SK-N-SH treated with all-trans-retinoic acid at 6 μM for 48 hours (cell line): ENCODE results near the gene UGT1A5.

Source experiments
- ATAC-seq: fragments of 200-7000 bp; cut with Tn5 transposase; 3 replicates; pipeline ENCODE4 v1.9.1; 2020; ENCODE audit warnings: mild to moderate bottlenecking, moderate library complexity
- CREB5 ChIP-seq: fragments of 250-450 bp; sonication (Bioruptor Pico); IDR thresholded peaks from 2 replicates; pipeline ENCODE4 v1.5.1; 2020; ENCODE audit warnings: low read depth, mild to moderate bottlenecking, moderate library complexity
- CSDC2 ChIP-seq: fragments of 250-450 bp; sonication (Bioruptor Pico); IDR thresholded peaks from 2 replicates; pipeline ENCODE4 v1.5.0; 2020; ENCODE audit warnings: mild to moderate bottlenecking, moderate library complexity
- CSRNP3 ChIP-seq: fragments of 250-450 bp; sonication (Bioruptor Pico); IDR thresholded peaks from 2 replicates; pipeline ENCODE4 v1.5.1; 2021; ENCODE audit warnings: mild to moderate bottlenecking, moderate library complexity
- GLIS3 ChIP-seq: fragments of 250-450 bp; sonication (Bioruptor Pico); IDR thresholded peaks from 2 replicates; pipeline ENCODE4 v1.5.0; 2020; ENCODE audit warnings: mild to moderate bottlenecking, moderate library complexity
- ISL1 ChIP-seq: fragments of 250-450 bp; sonication (Bioruptor Pico); IDR thresholded peaks from 2 replicates; pipeline ENCODE4 v2.1.2; 2022; ENCODE audit warnings: mild to moderate bottlenecking, moderate library complexity
- OSR1 ChIP-seq: fragments of 250-450 bp; sonication (Bioruptor Pico); IDR thresholded peaks from 2 replicates; pipeline ENCODE4 v1.8.0; 2022; ENCODE audit warnings: moderate library complexity, mild to moderate bottlenecking, inconsistent platforms
- PATZ1 ChIP-seq: fragments of 250-450 bp; sonication (Bioruptor Pico); IDR thresholded peaks from 2 replicates; pipeline ENCODE4 v1.8.0; 2020; ENCODE audit warnings: mild to moderate bottlenecking, moderate library complexity, borderline replicate concordance
- POU6F1 ChIP-seq: fragments of 250-450 bp; sonication (Bioruptor Pico); IDR thresholded peaks from 2 replicates; pipeline ENCODE4 v1.8.0; 2021; ENCODE audit warnings: low read depth, mild to moderate bottlenecking, moderate library complexity, borderline replicate concordance
- PPARA ChIP-seq: fragments of 250-450 bp; sonication (Bioruptor Pico); IDR thresholded peaks from 2 replicates; pipeline ENCODE4 v1.5.0; 2020; ENCODE audit warnings: mild to moderate bottlenecking, borderline replicate concordance
- RARB ChIP-seq: fragments of 250-450 bp; sonication (Bioruptor Pico); IDR thresholded peaks from 2 replicates; pipeline ENCODE4 v1.8.0; 2021; ENCODE audit warnings: mild to moderate bottlenecking, moderate library complexity
- SNAI2 ChIP-seq: fragments of 250-450 bp; sonication (Bioruptor Pico); IDR thresholded peaks from 2 replicates; pipeline ENCODE4 v1.5.0; 2020; ENCODE audit warnings: mild to moderate bottlenecking, moderate library complexity
- TCF4 ChIP-seq: fragments of 250-450 bp; sonication (Bioruptor Pico); IDR thresholded peaks from 2 replicates; pipeline ENCODE4 v1.8.0; 2021; ENCODE audit warnings: mild to moderate bottlenecking, moderate library complexity, borderline replicate concordance
- TOX ChIP-seq: fragments of 250-450 bp; sonication (Bioruptor Pico); IDR thresholded peaks from 2 replicates; pipeline ENCODE4 v1.8.0; 2021; ENCODE audit warnings: mild to moderate bottlenecking, moderate library complexity, borderline replicate concordance
- TSHZ2 ChIP-seq: fragments of 250-450 bp; sonication (Bioruptor Pico); IDR thresholded peaks from 2 replicates; pipeline ENCODE4 v1.5.0; 2020; ENCODE audit warnings: mild to moderate bottlenecking, moderate library complexity
- ZC3H10 ChIP-seq: fragments of 250-450 bp; sonication (Bioruptor Pico); IDR thresholded peaks from 2 replicates; pipeline ENCODE4 v1.5.1; 2021; ENCODE audit warnings: mild to moderate bottlenecking, moderate library complexity
- ZFP3 ChIP-seq: fragments of 250-450 bp; sonication (Bioruptor Pico); IDR thresholded peaks from 2 replicates; pipeline ENCODE4 v1.5.0; 2020; ENCODE audit warnings: mild to moderate bottlenecking, moderate library complexity
- ZFP30 ChIP-seq: fragments of 450-650 bp; formaldehyde crosslinking; IDR thresholded peaks from 2 replicates; pipeline ENCODE4 v1.5.0; 2022; ENCODE audit warnings: mild to moderate bottlenecking, moderate library complexity
- ZNF565 ChIP-seq: fragments of 450-650 bp; formaldehyde crosslinking; conservative IDR thresholded peaks from 2 replicates; pipeline ENCODE4 v1.5.0; 2020; ENCODE audit warnings: low read depth, mild to moderate bottlenecking, moderate library complexity
- ZNF70 ChIP-seq: fragments of 450-650 bp; formaldehyde crosslinking; IDR thresholded peaks from 2 replicates; pipeline ENCODE4 v1.5.0; 2020; ENCODE audit warnings: mild to moderate bottlenecking, moderate library complexity
- ZNF8 ChIP-seq: fragments of 450-650 bp; formaldehyde crosslinking; IDR thresholded peaks from 2 replicates; pipeline ENCODE4 v1.5.0; 2020; ENCODE audit warnings: mild to moderate bottlenecking, moderate library complexity

Gene UGT1A5

GRCh38 chr2:233799087-233799665 is 86.5 kb downstream of the UGT1A5 start:
- ATAC-seq: no peak
- no peak for TF ChIP-seq SNAI2
- TF ChIP-seq CREB5 (CRISPR knock-in tag): no peak

DNA sequence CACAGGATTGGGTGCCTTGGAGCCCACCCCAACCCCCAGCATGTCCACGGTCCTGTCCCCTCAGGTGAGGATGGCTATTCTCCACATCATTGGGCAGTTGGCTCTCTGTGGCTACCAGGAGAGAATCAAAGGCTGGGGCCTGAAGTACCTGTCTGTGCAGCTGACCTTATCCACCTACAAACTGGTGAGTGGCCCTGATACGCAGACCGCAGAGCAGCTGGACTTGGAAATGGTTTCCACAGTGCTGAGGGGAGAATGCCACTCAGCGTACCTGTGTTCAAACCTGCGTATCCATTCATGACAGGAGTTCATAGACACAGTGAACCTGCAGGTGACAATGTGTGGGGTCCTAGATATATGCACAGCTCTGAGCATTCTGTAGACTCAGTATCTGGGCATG is 87.0 kb downstream of the UGT1A5 start:
- ATAC-seq: no peak
- TF ChIP-seq CSDC2 (CRISPR knock-in tag) (no peak), TOX (no peak), ZNF565 (CRISPR knock-in tag) (no peak), PATZ1 (no peak), SNAI2 (no peak), ISL1 (no peak), ZFP3 (no peak), TCF4 (CRISPR knock-in tag) (no peak), GLIS3 (no peak), OSR1 (CRISPR knock-in tag) (no peak), RARB (no peak), ZFP30 (CRISPR knock-in tag) (no peak), CSRNP3 (CRISPR knock-in tag) (no peak), ZC3H10 (CRISPR knock-in tag) (no peak)

DNA sequence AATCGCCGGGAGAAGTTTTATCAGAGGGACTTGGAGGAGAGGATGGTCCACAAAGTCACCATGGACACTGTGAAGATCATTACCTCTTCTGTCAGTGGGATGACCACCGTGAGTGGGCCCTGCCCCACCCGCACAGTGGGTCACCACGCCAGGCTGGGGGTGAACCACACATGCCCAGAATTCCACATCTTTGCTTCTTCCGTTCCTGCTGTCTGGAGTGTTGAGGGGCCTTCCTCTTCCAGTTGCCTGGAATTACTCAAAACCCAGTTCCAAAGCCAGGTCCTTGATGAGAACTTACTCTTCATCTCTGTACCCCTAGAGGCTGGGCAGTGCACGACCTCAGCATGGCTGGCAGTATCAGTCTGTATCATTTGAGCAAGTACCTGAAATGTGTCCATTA is 87.5 kb downstream of the UGT1A5 start:
- no peak for TF ChIP-seq OSR1 (CRISPR knock-in tag)
- no peak for TF ChIP-seq TSHZ2 (CRISPR knock-in tag)
- TF ChIP-seq RARB: no peak
- no peak for TF ChIP-seq POU6F1
- no peak for TF ChIP-seq ZFP30 (CRISPR knock-in tag)
- TF ChIP-seq PPARA: no peak
- no peak for TF ChIP-seq SNAI2
- TF ChIP-seq PATZ1: no peak
- no peak for TF ChIP-seq ZNF565 (CRISPR knock-in tag)
- TF ChIP-seq ZC3H10 (CRISPR knock-in tag): no peak
- TF ChIP-seq ZFP3: no peak
- TF ChIP-seq CSDC2 (CRISPR knock-in tag): no peak
- TF ChIP-seq GLIS3: no peak
- TF ChIP-seq CREB5 (CRISPR knock-in tag): no peak
- no peak for TF ChIP-seq CSRNP3 (CRISPR knock-in tag)
- TF ChIP-seq TOX: no peak
- TF ChIP-seq ZNF70 (CRISPR knock-in tag): no peak
- TF ChIP-seq ZNF8 (CRISPR knock-in tag): no peak
- TF ChIP-seq, all 23 proteins: peak for 0
- no peak for ATAC-seq
